ENCODE results near the gene SLC6A1. TPM values are rescaled to one million over a fixed set of nuclear protein-coding genes. Genes with fewer than 3 reads are reported as not detected.

Gene SLC6A1
- total and polyA plus RNA-seq, 4 donors: 16.0 to 71.9 (median 33.8) TPM

DNA sequence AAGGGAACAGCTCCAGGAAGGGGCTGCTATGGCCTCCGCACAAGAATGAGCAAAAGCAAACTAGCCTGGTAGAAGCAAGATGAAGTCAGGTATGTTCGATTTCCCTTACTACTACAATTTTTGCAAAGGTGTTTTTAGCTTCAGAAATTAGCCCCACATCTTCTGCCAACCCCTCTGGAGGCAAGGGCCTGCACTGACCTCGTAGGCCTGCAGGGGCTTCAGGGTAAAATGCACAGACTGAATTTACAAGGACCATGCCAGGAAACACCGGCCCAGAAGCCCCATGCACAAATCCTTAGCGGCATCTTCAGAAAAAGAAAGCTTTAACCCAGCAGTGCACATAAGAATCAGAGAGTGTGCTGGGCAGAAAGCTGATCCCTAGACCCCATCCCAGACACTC is 53.0 kb downstream of the SLC6A1 start:
- no peaks in the 10 kb centered on the region for H3K27me3 ChIP-seq (ENCODE audit: control insufficient read depth in 4 of 4, insufficient read depth in 4 of 4, low read length in 3 of 4)
- DNase-seq (ENCODE audit: low spot score): no peak
- H3K27ac ChIP-seq (ENCODE audit: low read depth in 1 of 2, low read length in 2 of 2): no peak overlapping the region
- H3K4me1 ChIP-seq (ENCODE audit: control insufficient read depth in 4 of 4, insufficient read depth in 4 of 4, low read length in 3 of 4): no peaks in the 10 kb centered on the region
- H3K4me3 ChIP-seq (ENCODE audit: low read depth in 1 of 3, low read length in 3 of 3): no peak overlapping the region
- no peaks in the 10 kb centered on the region for H3K36me3 ChIP-seq (ENCODE audit: control insufficient read depth in 4 of 4, insufficient read depth in 3 of 4, low read depth in 1 of 4, low read length in 3 of 4)
- H3K9ac ChIP-seq (ENCODE audit: low read depth in 1 of 2, low read length in 2 of 2): no peak overlapping the region
- H3K9me3 ChIP-seq (ENCODE audit: control insufficient read depth in 4 of 4, low read length in 3 of 4): peaks cover 0 to 1% (median 0%) of the 10 kb centered on the region in 4 donors
- no peak for TF ChIP-seq SP1 (IDR thresholded peaks at IDR 0.05)
- no peak for TF ChIP-seq YY1 (IDR thresholded peaks at IDR 0.05)
- TF ChIP-seq TAF1 (conservative IDR thresholded peaks at IDR 0.05): no peak
- WGBS: 85% methylated on average over 5 of the region's 5 CpGs

DNA sequence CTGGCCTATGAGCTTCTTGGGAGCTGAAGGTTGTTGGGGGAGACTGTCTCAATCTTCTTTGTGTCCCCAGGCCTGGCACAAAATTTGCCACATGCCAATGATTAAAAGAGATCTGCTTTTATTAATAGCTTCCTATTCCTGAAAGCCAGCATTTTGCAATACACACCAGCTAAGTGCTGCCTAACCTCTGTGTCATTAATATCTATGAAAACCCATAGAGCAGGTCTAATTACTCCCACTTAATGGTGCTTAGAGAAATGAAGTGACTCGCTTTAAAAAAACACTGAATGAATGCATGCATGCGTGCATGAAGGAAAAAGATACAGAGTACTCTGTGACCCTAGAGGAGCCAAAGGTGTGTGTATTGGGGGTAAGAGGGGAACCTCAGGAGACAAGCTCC is 55.0 kb downstream of the SLC6A1 start:
- no peak overlapping the region for H3K27ac ChIP-seq (ENCODE audit: low read depth in 1 of 2, low read length in 2 of 2)
- peaks cover 0 to 1% (median 0%) of the 10 kb centered on the region in 4 donors for H3K9me3 ChIP-seq (ENCODE audit: control insufficient read depth in 4 of 4, low read length in 3 of 4)
- H3K4me3 ChIP-seq (ENCODE audit: low read depth in 1 of 3, low read length in 3 of 3): no peak overlapping the region
- no peak for TF ChIP-seq RXRA (IDR thresholded peaks at IDR 0.05)
- TF ChIP-seq, protein P1, sequence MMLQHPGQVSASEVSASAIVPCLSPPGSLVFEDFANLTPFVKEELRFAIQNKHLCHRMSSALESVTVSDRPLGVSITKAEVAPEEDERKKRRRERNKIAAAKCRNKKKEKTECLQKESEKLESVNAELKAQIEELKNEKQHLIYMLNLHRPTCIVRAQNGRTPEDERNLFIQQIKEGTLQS (IDR thresholded peaks at IDR 0.05): no peak
- TF ChIP-seq NR2F2 (IDR thresholded peaks at IDR 0.05): no peak
- TF ChIP-seq JUND (IDR thresholded peaks at IDR 0.05): no peak
- TF ChIP-seq, protein P2, sequence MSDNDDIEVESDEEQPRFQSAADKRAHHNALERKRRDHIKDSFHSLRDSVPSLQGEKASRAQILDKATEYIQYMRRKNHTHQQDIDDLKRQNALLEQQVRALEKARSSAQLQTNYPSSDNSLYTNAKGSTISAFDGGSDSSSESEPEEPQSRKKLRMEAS (IDR thresholded peaks at IDR 0.05): no peak
- TF ChIP-seq, protein P3, sequence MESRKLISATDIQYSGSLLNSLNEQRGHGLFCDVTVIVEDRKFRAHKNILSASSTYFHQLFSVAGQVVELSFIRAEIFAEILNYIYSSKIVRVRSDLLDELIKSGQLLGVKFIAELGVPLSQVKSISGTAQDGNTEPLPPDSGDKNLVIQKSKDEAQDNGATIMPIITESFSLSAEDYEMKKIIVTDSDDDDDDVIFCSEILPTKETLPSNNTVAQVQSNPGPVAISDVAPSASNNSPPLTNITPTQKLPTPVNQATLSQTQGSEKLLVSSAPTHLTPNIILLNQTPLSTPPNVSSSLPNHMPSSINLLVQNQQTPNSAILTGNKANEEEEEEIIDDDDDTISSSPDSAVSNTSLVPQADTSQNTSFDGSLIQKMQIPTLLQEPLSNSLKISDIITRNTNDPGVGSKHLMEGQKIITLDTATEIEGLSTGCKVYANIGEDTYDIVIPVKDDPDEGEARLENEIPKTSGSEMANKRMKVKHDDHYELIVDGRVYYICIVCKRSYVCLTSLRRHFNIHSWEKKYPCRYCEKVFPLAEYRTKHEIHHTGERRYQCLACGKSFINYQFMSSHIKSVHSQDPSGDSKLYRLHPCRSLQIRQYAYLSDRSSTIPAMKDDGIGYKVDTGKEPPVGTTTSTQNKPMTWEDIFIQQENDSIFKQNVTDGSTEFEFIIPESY (IDR thresholded peaks at IDR 0.05): no peak
- TF ChIP-seq RAD21 (IDR thresholded peaks at IDR 0.05): no peak
- no peak for TF ChIP-seq FOXA2 (IDR thresholded peaks at IDR 0.05)
- TF ChIP-seq FOXA1 (IDR thresholded peaks at IDR 0.05): no peak
- no peak for TF ChIP-seq YY1 (IDR thresholded peaks at IDR 0.05)
- TF ChIP-seq HNF4A (conservative IDR thresholded peaks at IDR 0.05): no peak
- no peaks in the 10 kb centered on the region for H3K4me1 ChIP-seq (ENCODE audit: control insufficient read depth in 4 of 4, insufficient read depth in 4 of 4, low read length in 3 of 4)
- WGBS: 94% methylated on average over 2 of the region's 2 CpGs
- no peaks in the 10 kb centered on the region for H3K27me3 ChIP-seq (ENCODE audit: control insufficient read depth in 4 of 4, insufficient read depth in 4 of 4, low read length in 3 of 4)
- no peak for DNase-seq (ENCODE audit: low spot score)
- no peaks in the 10 kb centered on the region for H3K36me3 ChIP-seq (ENCODE audit: control insufficient read depth in 4 of 4, insufficient read depth in 3 of 4, low read depth in 1 of 4, low read length in 3 of 4)
- H3K9ac ChIP-seq (ENCODE audit: low read depth in 1 of 2, low read length in 2 of 2): no peak overlapping the region

DNA sequence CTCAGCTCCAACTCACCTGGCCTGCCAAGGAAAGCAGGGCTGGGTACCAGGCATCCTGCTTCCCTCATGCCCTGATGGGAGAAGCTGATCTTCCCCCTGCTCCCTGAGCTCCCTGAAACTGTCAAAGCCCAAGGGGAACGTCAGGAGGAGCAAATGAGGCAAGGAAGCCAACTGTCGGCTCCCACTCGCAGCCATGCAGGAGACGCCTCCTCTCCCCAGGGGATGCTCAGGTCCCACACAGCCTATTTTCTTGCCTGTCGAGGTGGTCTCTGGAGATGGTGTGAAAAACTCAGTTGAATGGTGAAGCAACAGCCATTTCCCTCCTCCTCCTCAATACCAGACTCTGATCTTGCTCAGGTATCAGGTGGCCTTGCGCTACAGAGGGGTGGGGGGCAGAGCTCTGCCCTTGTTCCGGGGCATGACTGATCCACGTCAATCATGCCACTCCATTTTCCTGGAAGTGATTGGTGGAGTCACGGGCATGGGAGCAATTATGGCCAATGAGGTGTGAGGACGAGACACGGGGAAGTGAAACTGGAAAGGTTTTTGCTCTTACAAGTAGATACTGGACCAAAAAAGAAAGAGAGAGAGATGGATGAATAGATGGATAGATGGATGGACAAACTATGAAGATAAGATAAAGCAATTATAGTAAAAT is 58.2 kb downstream of the SLC6A1 start:
- Histone ChIP-seq H3K27ac (ENCODE audit: low read depth in 1 of 2, low read length in 2 of 2) (no peak overlapping the region), H3K27me3 (ENCODE audit: control insufficient read depth in 4 of 4, insufficient read depth in 4 of 4, low read length in 3 of 4) (peaks cover 0 to 2% (median 0%) of the 10 kb centered on the region in 4 donors), H3K9me3 (ENCODE audit: control insufficient read depth in 4 of 4, low read length in 3 of 4) (no peaks in the 10 kb centered on the region), H3K4me1 (ENCODE audit: control insufficient read depth in 4 of 4, insufficient read depth in 4 of 4, low read length in 3 of 4) (no peaks in the 10 kb centered on the region), H3K36me3 (ENCODE audit: control insufficient read depth in 4 of 4, insufficient read depth in 3 of 4, low read depth in 1 of 4, low read length in 3 of 4) (no peaks in the 10 kb centered on the region), H3K4me3 (ENCODE audit: low read depth in 1 of 3, low read length in 3 of 3) (no peak overlapping the region), H3K9ac (ENCODE audit: low read depth in 1 of 2, low read length in 2 of 2) (no peak overlapping the region)
- no peak for DNase-seq (ENCODE audit: low spot score)
- WGBS: 83% methylated on average over 11 of the region's 11 CpGs
- TF ChIP-seq RAD21 (IDR thresholded peaks at IDR 0.05): no peak
- TF ChIP-seq TAF1 (conservative IDR thresholded peaks at IDR 0.05): no peak
- TF ChIP-seq, protein P4, sequence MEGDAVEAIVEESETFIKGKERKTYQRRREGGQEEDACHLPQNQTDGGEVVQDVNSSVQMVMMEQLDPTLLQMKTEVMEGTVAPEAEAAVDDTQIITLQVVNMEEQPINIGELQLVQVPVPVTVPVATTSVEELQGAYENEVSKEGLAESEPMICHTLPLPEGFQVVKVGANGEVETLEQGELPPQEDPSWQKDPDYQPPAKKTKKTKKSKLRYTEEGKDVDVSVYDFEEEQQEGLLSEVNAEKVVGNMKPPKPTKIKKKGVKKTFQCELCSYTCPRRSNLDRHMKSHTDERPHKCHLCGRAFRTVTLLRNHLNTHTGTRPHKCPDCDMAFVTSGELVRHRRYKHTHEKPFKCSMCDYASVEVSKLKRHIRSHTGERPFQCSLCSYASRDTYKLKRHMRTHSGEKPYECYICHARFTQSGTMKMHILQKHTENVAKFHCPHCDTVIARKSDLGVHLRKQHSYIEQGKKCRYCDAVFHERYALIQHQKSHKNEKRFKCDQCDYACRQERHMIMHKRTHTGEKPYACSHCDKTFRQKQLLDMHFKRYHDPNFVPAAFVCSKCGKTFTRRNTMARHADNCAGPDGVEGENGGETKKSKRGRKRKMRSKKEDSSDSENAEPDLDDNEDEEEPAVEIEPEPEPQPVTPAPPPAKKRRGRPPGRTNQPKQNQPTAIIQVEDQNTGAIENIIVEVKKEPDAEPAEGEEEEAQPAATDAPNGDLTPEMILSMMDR (IDR thresholded peaks at IDR 0.05; ENCODE audit: low read depth, low read length, missing input control): no peak
- TF ChIP-seq, protein P2 (IDR thresholded peaks at IDR 0.05): no peak
- TF ChIP-seq, protein P3 (IDR thresholded peaks at IDR 0.05): no peak
- TF ChIP-seq NR2F2 (IDR thresholded peaks at IDR 0.05): no peak

Measured in liver (tissue), 9 donors.